ENCODE results near the gene ADAMTSL1.

Gene ADAMTSL1

GRCh38 chr9:18666986-18667772 is 193.2 kb downstream of the ADAMTSL1 start:
- Mint-ChIP-seq H3K27me3 (ENCODE audit: low read depth, poor library complexity) (peaks cover 3% of the 10 kb centered on the region), H3K4me1 (no peaks in the 10 kb centered on the region), H3K36me3 (ENCODE audit: low read depth) (no peaks in the 10 kb centered on the region), H3K27ac (no peak overlapping the region), H3K4me3 (no peak overlapping the region), H3K9me3 (no peaks in the 10 kb centered on the region)
- DNase-seq, result no peak
- TF ChIP-seq CTCF (IDR thresholded peaks at IDR 0.05), result no peak

GRCh38 chr9:18668944-18669343 is 195.0 kb downstream of the ADAMTSL1 start:
- H3K4me3 Mint-ChIP-seq, result no peak overlapping the region
- H3K36me3 Mint-ChIP-seq (ENCODE audit: low read depth), result no peaks in the 10 kb centered on the region
- no peak for TF ChIP-seq CTCF (IDR thresholded peaks at IDR 0.05)
- H3K4me1 Mint-ChIP-seq, result peaks cover 10% of the 10 kb centered on the region
- no peak overlapping the region for H3K27ac Mint-ChIP-seq
- no peak for DNase-seq
- H3K9me3 Mint-ChIP-seq, result no peaks in the 10 kb centered on the region
- peaks cover 3% of the 10 kb centered on the region for H3K27me3 Mint-ChIP-seq (ENCODE audit: low read depth, poor library complexity)

GRCh38 chr9:18672706-18673105 is 198.8 kb downstream of the ADAMTSL1 start:
- DNase-seq, result no peak
- peaks cover 15% of the 10 kb centered on the region for H3K4me1 Mint-ChIP-seq
- H3K36me3 Mint-ChIP-seq (ENCODE audit: low read depth), result no peaks in the 10 kb centered on the region
- no peak for TF ChIP-seq CTCF (IDR thresholded peaks at IDR 0.05)
- no peak overlapping the region for H3K27ac Mint-ChIP-seq
- no peak overlapping the region for H3K4me3 Mint-ChIP-seq
- H3K9me3 Mint-ChIP-seq, result no peaks in the 10 kb centered on the region
- H3K27me3 Mint-ChIP-seq (ENCODE audit: low read depth, poor library complexity), result no peaks in the 10 kb centered on the region

- Mint-ChIP-seq H3K27ac (no peak overlapping the region), H3K4me1 (peaks cover 15% of the 10 kb centered on the region), H3K36me3 (ENCODE audit: low read depth) (no peaks in the 10 kb centered on the region), H3K27me3 (ENCODE audit: low read depth, poor library complexity) (no peaks in the 10 kb centered on the region), H3K4me3 (no peak overlapping the region), H3K9me3 (no peaks in the 10 kb centered on the region)
- no peak for TF ChIP-seq CTCF (IDR thresholded peaks at IDR 0.05)
- DNase-seq, result no peak
These were observed 199.2 kb downstream of the ADAMTSL1 start for GRCh38 chr9:18673179-18673578.

GRCh38 chr9:18675332-18675731 is 201.4 kb downstream of the ADAMTSL1 start:
- Mint-ChIP-seq H3K9me3 (no peaks in the 10 kb centered on the region), H3K4me3 (no peak overlapping the region), H3K36me3 (ENCODE audit: low read depth) (no peaks in the 10 kb centered on the region), H3K27ac (no peak overlapping the region), H3K27me3 (ENCODE audit: low read depth, poor library complexity) (no peaks in the 10 kb centered on the region), H3K4me1 (peaks cover 15% of the 10 kb centered on the region)
- no peak for TF ChIP-seq CTCF (IDR thresholded peaks at IDR 0.05)
- no peak for DNase-seq

GRCh38 chr9:18675973-18676372 is 202.0 kb downstream of the ADAMTSL1 start:
- no peak for DNase-seq
- Mint-ChIP-seq H3K4me3 (no peak overlapping the region), H3K4me1 (peaks cover 15% of the 10 kb centered on the region), H3K27me3 (ENCODE audit: low read depth, poor library complexity) (no peaks in the 10 kb centered on the region), H3K36me3 (ENCODE audit: low read depth) (no peaks in the 10 kb centered on the region), H3K9me3 (no peaks in the 10 kb centered on the region), H3K27ac (no peak overlapping the region)
- TF ChIP-seq CTCF (IDR thresholded peaks at IDR 0.05), result no peak
